ENCODE measurements around the gene FCHO1. TPM values are rescaled to one million over a fixed set of nuclear protein-coding genes. Genes with fewer than 3 reads are reported as not detected.
A peak's percentile ranks its signal among the peaks of the same experiment; 100 is the strongest.

Gene FCHO1
- total and polyA plus RNA-seq, 2 donors (not counting 1 experiment from before 2014, with no cell fraction given) = 85.7 to 149 TPM

GRCh38 chr19:17755443-17755890, 4.2 kb downstream of the FCHO1 start:
- intact Hi-C loops (cut with micrococcal nuclease) = loop anchor here (1.0 to 10.0 kb wide), 5 partner anchors 17 to 439 kb away; partner anchors contain the start of genes MAP1S and MPV17L2
- H3K4me3 Mint-ChIP-seq = peak overlapping the region; percentile 84
- WGBS (ENCODE audit: insufficient coverage) = no CpG with 5 or more reads among the region's 1 CpG
- Histone ChIP-seq H3K9me3 (ENCODE audit: control extremely low read depth in 1 of 3, control insufficient read depth in 2 of 3, insufficient read depth in 1 of 3, low read length in 2 of 3) (no peaks in the 10 kb centered on the region), H3K4me1 (ENCODE audit: control insufficient read depth in 2 of 2, insufficient read depth in 2 of 2, low read length in 2 of 2) (peaks cover 52 to 66% of the 10 kb centered on the region in 2 donors), H3K27me3 (replicated peaks in 1 of 4; ENCODE audit: control extremely low read depth in 1 of 4, control insufficient read depth in 3 of 4, insufficient read depth in 4 of 4, low read length in 3 of 4) (no peaks in the 10 kb centered on the region), H3K36me3 (replicated peaks in 1 of 2; ENCODE audit: control extremely low read depth in 1 of 2, control insufficient read depth in 1 of 2, extremely low read depth in 1 of 2, insufficient read depth in 2 of 2, low read length in 1 of 2) (peaks cover 7 to 34% of the 10 kb centered on the region in 2 experiments), H3K27ac (ENCODE audit: low read length in 2 of 2) (peak overlapping the region; percentile 56 to 70), H4K20me1 (ENCODE audit: control insufficient read depth, insufficient read depth, low read length, poor library complexity, severe bottlenecking) (peaks cover 23% of the 10 kb centered on the region), H2AFZ (ENCODE audit: insufficient read depth, low read depth, low read length, poor library complexity, severe bottlenecking) (no peak overlapping the region), H3K79me2 (ENCODE audit: control insufficient read depth, insufficient read depth, low read length) (peaks cover 80% of the 10 kb centered on the region), H3K9ac (ENCODE audit: low read length) (peak overlapping the region; percentile 6), H3K4me2 (replicated peaks; ENCODE audit: low read depth, low read length, poor library complexity, severe bottlenecking) (peak overlapping the region; percentile 62), H3K4me3 (ENCODE audit: control extremely low read depth in 1 of 5, extremely low read depth in 1 of 5, insufficient read depth in 1 of 5, low read depth in 2 of 5, low read length in 4 of 5) (peak overlapping the region in 3 of 5 experiments; percentile 13 to 41 (median 34))
- H3K27ac Mint-ChIP-seq = peak overlapping the region; percentile 93
- H3K27me3 Mint-ChIP-seq = no peaks in the 10 kb centered on the region
- POLR2A ChIA-PET = interaction anchor here (0.6 to 1.7 kb wide), 7 partner anchors 13 to 592 kb away, joined by 3 to 18 read pairs (median 5); partner anchors contain the start of genes CCDC124 and MAP1S
- DNase-seq = no peak
- H3K4me1 Mint-ChIP-seq = peaks cover 76% of the 10 kb centered on the region
- TF ChIP-seq, protein P1, sequence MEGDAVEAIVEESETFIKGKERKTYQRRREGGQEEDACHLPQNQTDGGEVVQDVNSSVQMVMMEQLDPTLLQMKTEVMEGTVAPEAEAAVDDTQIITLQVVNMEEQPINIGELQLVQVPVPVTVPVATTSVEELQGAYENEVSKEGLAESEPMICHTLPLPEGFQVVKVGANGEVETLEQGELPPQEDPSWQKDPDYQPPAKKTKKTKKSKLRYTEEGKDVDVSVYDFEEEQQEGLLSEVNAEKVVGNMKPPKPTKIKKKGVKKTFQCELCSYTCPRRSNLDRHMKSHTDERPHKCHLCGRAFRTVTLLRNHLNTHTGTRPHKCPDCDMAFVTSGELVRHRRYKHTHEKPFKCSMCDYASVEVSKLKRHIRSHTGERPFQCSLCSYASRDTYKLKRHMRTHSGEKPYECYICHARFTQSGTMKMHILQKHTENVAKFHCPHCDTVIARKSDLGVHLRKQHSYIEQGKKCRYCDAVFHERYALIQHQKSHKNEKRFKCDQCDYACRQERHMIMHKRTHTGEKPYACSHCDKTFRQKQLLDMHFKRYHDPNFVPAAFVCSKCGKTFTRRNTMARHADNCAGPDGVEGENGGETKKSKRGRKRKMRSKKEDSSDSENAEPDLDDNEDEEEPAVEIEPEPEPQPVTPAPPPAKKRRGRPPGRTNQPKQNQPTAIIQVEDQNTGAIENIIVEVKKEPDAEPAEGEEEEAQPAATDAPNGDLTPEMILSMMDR (IDR thresholded peaks at IDR 0.05) = no peak
- TF ChIP-seq EZH2 (IDR thresholded peaks at IDR 0.05; ENCODE audit: borderline replicate concordance, insufficient read depth, low read depth, low read length, poor library complexity, severe bottlenecking) = no peak
- CTCF ChIA-PET = interaction anchor here (0.6 to 11.3 kb wide), 27 partner anchors 7 to 230 kb away, joined by 3 to 122 read pairs (median 5); partner anchors contain the start of genes CCDC124 and MAP1S
- ATAC-seq (ENCODE audit: low read depth) = no peak
- no peaks in the 10 kb centered on the region for H3K9me3 Mint-ChIP-seq (ENCODE audit: insufficient read depth)

All from B cell (primary cell).